ENCODE data around the gene MLX.

DNA sequence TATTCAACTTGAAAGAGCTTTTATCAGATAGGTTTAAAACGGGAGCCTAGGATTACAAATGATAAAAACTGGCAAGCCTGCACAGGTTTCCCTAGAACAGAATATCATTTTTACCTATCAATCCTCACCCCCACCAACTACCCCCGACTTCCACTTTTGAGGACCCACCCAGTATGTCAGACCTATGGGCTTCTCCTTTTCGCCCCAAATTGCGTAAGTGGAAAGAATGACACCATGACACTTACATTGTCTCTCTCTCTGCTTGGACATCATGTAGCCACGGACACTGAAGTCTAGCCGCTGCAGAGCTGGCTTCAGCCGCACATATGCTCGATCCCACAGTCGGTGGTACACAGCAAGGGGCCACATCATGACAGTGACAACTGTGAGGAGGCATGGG is 18.0 kb downstream of the MLX start:
- TF ChIP-seq POLR2A (IDR thresholded peaks at IDR 0.05) (no peak), POLR2AphosphoS5 (IDR thresholded peaks at IDR 0.05; ENCODE audit: insufficient read depth in 1 of 2, low read depth in 1 of 2) (no peak), CTCF (IDR thresholded peaks at IDR 0.05) (no peak)
